Parathyroid adenoma (tissue), 2 donors: ENCODE data around the gene TSPAN7.

Experiments used
- H2AFZ ChIP-seq: fragments of 300-600 bp; sonication (generic); one replicate; pipeline ENCODE4 v1.7.0; 2017; ENCODE audit warnings: antibody characterized with exemption, mild to moderate bottlenecking
- H3K27ac ChIP-seq: fragments of 300-600 bp; sonication (generic); one replicate; pipeline ENCODE4 v1.7.0; 2017
- H3K27me3 ChIP-seq: fragments of 300-600 bp; sonication (generic); one replicate; pipeline ENCODE4 v1.7.0; 2017; ENCODE audit warnings: low read length; ENCODE audit not compliant: control insufficient read depth, insufficient read depth
- H3K36me3 ChIP-seq: fragments of 300-600 bp; sonication (generic); one replicate; pipeline ENCODE4 v1.7.0; 2017; ENCODE audit warnings: low read length; ENCODE audit not compliant: control insufficient read depth, insufficient read depth
- H3K4me1 ChIP-seq: fragments of 300-600 bp; sonication (generic); one replicate; pipeline ENCODE4 v1.7.0; 2017; ENCODE audit warnings: control low read depth
- H3K4me2 ChIP-seq: fragments of 300-600 bp; sonication (generic); one replicate; pipeline ENCODE4 v1.7.0; 2017; ENCODE audit warnings: low read length
- H3K4me3 ChIP-seq: fragments of 300-600 bp; sonication (generic); one replicate; pipeline ENCODE4 v1.7.0; 2017; ENCODE audit warnings: low read depth, low read length
- H3K79me2 ChIP-seq: fragments of 300-600 bp; sonication (generic); one replicate; pipeline ENCODE4 v1.7.0; 2017; ENCODE audit warnings: control low read depth
- H3K9ac ChIP-seq: fragments of 300-600 bp; sonication (generic); one replicate; pipeline ENCODE4 v1.7.0; 2017; ENCODE audit warnings: mild to moderate bottlenecking
- H3K9me3 ChIP-seq: fragments of 300-600 bp; sonication (generic); one replicate; pipeline ENCODE4 v1.7.0; 2017; ENCODE audit warnings: low read length; ENCODE audit not compliant: control insufficient read depth
- CTCF ChIP-seq: fragments of 300-600 bp; sonication (generic); IDR thresholded peaks from one replicate; pipeline ENCODE4 v1.7.0; 2017; ENCODE audit warnings: antibody characterized with exemption, mild to moderate bottlenecking
- donor health status: primary hyperparathyroidism.

Gene TSPAN7

GRCh38 chrX:38561126-38561868 lies at the start of gene TSPAN7:
TSPAN7 (plus strand) TSS chrX:38561542; CDS start chrX:38561547, 5 bp downstream.
- Histone ChIP-seq H3K4me3 (peak within 1 kb of the TSS; percentile 61), H3K27ac (no peak within 1 kb of the TSS), H3K9ac (no peak within 1 kb of the TSS), H3K36me3 (no peaks in the 10 kb centered on the region), H3K4me1 (no peaks in the 10 kb centered on the region), H3K9me3 (no peaks in the 10 kb centered on the region), H3K4me2 (peak within 1 kb of the TSS; percentile 72), H3K79me2 (no peaks in the 10 kb centered on the region), H2AFZ (peak within 1 kb of the TSS; percentile 85), H3K27me3 (no peaks in the 10 kb centered on the region)
- no peak for TF ChIP-seq CTCF

GRCh38 chrX:38513112-38513742 lies 48.1 kb upstream of the TSPAN7 start:
- Histone ChIP-seq H3K9me3 (no peaks in the 10 kb centered on the region), H3K27ac (no peak overlapping the region), H3K27me3 (no peaks in the 10 kb centered on the region), H3K4me3 (no peak overlapping the region), H2AFZ (no peak overlapping the region), H3K79me2 (no peaks in the 10 kb centered on the region), H3K36me3 (no peaks in the 10 kb centered on the region), H3K4me1 (no peaks in the 10 kb centered on the region), H3K4me2 (no peak overlapping the region), H3K9ac (no peak overlapping the region)
- TF ChIP-seq CTCF, result no peak

GRCh38 chrX:38514016-38514854 lies 47.1 kb upstream of the TSPAN7 start:
- Histone ChIP-seq H3K9me3 (no peaks in the 10 kb centered on the region), H3K4me3 (no peak overlapping the region), H3K27me3 (no peaks in the 10 kb centered on the region), H3K4me1 (no peaks in the 10 kb centered on the region), H3K4me2 (no peak overlapping the region), H3K36me3 (no peaks in the 10 kb centered on the region), H3K27ac (no peak overlapping the region), H3K79me2 (no peaks in the 10 kb centered on the region), H2AFZ (no peak overlapping the region), H3K9ac (no peak overlapping the region)
- no peak for TF ChIP-seq CTCF

- no peak for TF ChIP-seq CTCF
- no peak overlapping the region for H3K9ac ChIP-seq
Measured at GRCh38 chrX:38515291-38515690, 46.1 kb upstream of the TSPAN7 start.

More at GRCh38 chrX:38515291-38515690, 46.1 kb upstream of the TSPAN7 start:
- H3K27me3 ChIP-seq, result no peaks in the 10 kb centered on the region
- H3K36me3 ChIP-seq, result no peaks in the 10 kb centered on the region
- no peaks in the 10 kb centered on the region for H3K79me2 ChIP-seq
- no peak overlapping the region for H2AFZ ChIP-seq
- H3K4me1 ChIP-seq, result no peaks in the 10 kb centered on the region
- no peak overlapping the region for H3K4me3 ChIP-seq
- H3K9me3 ChIP-seq, result no peaks in the 10 kb centered on the region
- no peak overlapping the region for H3K27ac ChIP-seq
- H3K4me2 ChIP-seq, result no peak overlapping the region
